HUDEP-2 (cell line): ENCODE results near the gene P2RX7.
"Not testable (repeated sequence)": the region's sequence is repeated elsewhere in the genome, so short reads cannot be mapped to it uniquely, and the experiment has no call there.

Experiments used
- DNase-seq, 76 experiments: peaks; one replicate each; lab custom pipeline; 2025; ENCODE audit not compliant: unreplicated experiment in 76 of 76; lab: John Stamatoyannopoulos, UW

Gene P2RX7

GRCh38 chr12:121224591-121224990 lies 91.9 kb downstream of the P2RX7 start:
- DNase-seq: no peak

GRCh38 chr12:121226399-121226798 lies 93.7 kb downstream of the P2RX7 start:
- DNase-seq: no peak

GRCh38 chr12:121226871-121227270 lies 94.2 kb downstream of the P2RX7 start:
- not testable (repeated sequence) for DNase-seq

GRCh38 chr12:121227294-121227693 lies 94.6 kb downstream of the P2RX7 start:
- DNase-seq: no peak

- DNase-seq: no peak
Observed at GRCh38 chr12:121228919-121229665, 96.4 kb downstream of the P2RX7 start.

GRCh38 chr12:121229826-121230537 lies 97.3 kb downstream of the P2RX7 start:
- peak in 60 of 76 experiments; percentile 7 to 75 (median 47) for DNase-seq

GRCh38 chr12:121230538-121230907 lies 97.8 kb downstream of the P2RX7 start:
- DNase-seq: no peak

- no peak for DNase-seq
Observed at GRCh38 chr12:121232163-121232562, 99.5 kb downstream of the P2RX7 start.

GRCh38 chr12:121232977-121233627 lies 100.4 kb downstream of the P2RX7 start:
- DNase-seq: no peak

GRCh38 chr12:121233628-121234020 lies 100.9 kb downstream of the P2RX7 start:
- no peak for DNase-seq

- DNase-seq: no peak
Observed at GRCh38 chr12:121236776-121237175, 104.1 kb downstream of the P2RX7 start.

GRCh38 chr12:121237415-121237814 lies 104.7 kb downstream of the P2RX7 start:
- no peak for DNase-seq
